Mucosa of gallbladder (tissue), 1 donor: ENCODE results near the gene LSS. TPM values are rescaled to one million over a fixed set of nuclear protein-coding genes. Genes with fewer than 3 reads are reported as not detected.

ENCODE experiments used
- DNase-seq: peaks from one replicate; pipeline ENCODE4 v3.0.0-alpha.2; 2020; ENCODE audit warnings: low spot score
- total RNA-seq: library from RNA; stranded (reverse); gene quantifications from one replicate; pipeline ENCODE4 v1.2.1, GENCODE V29; 2021
- donor health status: DM: no; HTN: no; CAD: no.

The LSS gene
- total RNA-seq, result 125 TPM

DNA sequence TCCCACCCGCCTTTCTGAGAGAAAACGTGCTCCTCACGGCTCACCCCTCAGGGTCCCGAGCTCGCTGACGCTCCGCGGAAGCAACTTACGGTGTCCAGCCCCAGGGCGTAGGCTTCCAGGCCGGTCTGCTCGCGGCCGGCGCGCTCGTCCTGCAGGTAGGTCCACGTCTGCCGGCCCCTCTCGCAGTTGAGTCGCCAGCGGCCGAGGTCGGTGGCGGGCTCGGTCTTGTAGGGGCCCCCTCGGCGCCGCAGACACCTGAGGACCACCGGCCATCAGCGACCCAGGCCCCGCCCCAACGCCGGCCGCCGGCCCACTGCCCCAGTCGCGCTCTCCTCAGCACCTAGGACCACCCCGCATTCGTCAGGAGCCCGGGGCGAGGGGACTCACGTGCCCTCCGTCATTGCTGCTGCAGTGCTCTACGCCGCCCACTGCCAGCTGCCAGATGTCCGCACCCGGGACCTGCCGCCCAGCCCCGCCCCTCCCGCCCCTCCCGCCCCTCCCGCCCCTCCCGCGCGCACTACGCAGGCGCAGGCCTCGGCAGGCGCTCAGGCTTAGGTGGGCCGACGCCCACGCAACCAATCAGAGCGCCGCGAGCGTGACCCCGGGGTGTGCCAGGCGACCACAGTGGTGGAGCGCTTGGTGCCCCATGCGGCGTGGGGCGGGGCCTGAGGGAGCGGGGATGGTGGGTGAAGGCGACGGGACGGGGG, at the start of gene LSS:
TSS of gene LSS (minus strand) at position 430 of the 707 bp plus-strand sequence. CDS start at position 401, 29 bp downstream.
- DNase-seq, result peak; percentile 98

GRCh38 chr21:46274797-46275390, 46.3 kb upstream of the LSS start:
- no peak for DNase-seq

- no peak for DNase-seq
Observed at GRCh38 chr21:46273341-46273740, 44.8 kb upstream of the LSS start.

GRCh38 chr21:46269466-46269865, 40.9 kb upstream of the LSS start:
- DNase-seq, result no peak

GRCh38 chr21:46268371-46268770, 39.8 kb upstream of the LSS start:
- no peak for DNase-seq

- no peak for DNase-seq
Observed at GRCh38 chr21:46266946-46267345, 38.4 kb upstream of the LSS start.

DNA sequence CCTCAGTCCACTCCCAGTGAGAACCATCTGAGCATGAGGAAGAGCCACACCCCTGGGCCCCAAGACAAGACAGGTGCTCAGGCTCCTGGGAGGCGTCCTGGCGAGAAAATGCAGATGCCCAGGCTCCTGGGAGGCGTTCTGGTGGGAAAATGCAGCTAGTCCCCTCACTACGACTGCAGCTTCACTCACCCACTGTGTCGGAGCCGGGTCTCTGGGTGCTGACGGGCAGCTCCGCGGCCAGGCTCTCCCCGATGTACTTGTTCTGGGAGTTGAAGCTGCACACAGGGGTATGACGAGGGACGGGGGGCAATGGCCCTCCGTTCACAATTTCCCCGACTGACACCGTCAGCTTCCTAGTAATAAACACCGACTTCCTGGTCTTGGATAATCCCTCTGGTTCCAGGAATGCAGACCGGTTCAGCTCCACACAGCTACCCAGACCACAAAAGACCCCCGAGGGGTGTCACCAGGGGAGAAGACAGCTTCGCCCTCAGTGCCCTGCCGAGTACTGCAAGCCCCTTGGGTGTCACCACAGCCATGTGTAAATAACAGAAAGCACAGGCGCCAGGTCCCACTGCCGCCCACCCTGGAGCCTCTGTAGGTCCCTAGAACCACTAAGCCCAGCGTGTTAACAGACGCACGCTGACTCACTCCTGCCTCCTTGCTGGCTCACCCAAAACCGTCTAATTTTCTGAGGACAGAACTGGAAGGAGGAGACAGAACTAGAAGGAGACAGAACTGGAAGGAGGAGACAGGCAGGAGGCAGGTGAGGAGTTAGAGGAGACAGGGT, 37.4 kb upstream of the LSS start:
- no peak for DNase-seq

GRCh38 chr21:46264690-46265144, 36.1 kb upstream of the LSS start:
- no peak for DNase-seq

DNA sequence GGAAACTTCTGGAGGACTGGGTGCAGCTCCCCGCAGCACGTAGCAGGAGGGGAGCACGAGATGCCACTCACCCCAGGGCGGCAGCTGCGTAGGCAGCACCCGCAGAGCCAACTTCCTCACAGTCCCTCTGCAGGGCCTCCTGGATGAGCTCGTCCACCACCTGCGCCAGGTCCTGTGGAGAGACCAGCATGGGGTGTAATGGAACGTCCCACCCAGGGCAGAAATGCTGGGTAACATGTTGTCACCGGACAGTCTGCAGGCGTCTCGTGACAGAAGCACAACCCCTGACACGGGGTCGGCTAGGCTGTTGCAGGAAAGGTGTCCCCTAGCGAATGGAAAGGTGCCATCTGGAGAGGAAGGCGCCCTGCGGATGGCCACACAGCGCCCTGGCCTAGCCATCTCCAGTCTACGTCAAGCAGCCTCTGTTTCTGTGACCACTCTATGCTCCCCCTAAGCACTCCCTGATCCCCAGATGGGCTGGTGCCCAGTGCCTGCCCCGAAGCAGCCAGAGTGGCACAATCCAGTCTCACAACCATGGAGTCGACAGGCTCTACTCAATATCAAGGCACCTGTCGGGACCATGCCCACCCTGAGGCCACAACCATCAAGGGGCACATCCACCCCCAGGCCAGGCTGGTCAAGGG, 35.6 kb upstream of the LSS start:
- DNase-seq, result no peak

DNA sequence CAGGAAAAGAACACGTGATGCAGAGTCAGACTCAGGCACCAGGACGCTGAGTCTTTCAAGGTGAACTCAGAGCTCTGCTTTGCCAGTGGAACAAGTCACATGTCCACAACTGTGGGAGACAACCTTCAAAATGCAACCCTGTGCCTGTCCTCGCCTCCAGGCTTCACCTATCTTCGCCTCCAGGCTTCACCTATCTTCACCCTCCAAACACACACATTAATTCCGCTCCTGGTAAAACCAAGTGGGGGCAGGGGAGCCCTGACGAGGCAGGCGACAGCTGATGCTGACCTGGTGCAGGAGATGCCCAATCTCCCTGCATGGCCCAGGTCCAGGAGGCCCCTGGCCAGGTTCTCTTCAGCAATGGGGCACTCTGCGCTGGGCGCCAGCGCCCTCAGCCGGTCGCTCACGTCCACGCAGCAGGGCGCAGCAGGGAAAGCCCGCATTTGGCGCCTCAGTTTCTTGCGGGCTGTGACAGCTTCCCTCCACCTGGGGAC, 28.0 kb upstream of the LSS start:
- no peak for DNase-seq

- no peak for DNase-seq
Observed at GRCh38 chr21:46255758-46256337, 27.3 kb upstream of the LSS start.

- no peak for DNase-seq
Observed at GRCh38 chr21:46255166-46255565, 26.6 kb upstream of the LSS start.

DNA sequence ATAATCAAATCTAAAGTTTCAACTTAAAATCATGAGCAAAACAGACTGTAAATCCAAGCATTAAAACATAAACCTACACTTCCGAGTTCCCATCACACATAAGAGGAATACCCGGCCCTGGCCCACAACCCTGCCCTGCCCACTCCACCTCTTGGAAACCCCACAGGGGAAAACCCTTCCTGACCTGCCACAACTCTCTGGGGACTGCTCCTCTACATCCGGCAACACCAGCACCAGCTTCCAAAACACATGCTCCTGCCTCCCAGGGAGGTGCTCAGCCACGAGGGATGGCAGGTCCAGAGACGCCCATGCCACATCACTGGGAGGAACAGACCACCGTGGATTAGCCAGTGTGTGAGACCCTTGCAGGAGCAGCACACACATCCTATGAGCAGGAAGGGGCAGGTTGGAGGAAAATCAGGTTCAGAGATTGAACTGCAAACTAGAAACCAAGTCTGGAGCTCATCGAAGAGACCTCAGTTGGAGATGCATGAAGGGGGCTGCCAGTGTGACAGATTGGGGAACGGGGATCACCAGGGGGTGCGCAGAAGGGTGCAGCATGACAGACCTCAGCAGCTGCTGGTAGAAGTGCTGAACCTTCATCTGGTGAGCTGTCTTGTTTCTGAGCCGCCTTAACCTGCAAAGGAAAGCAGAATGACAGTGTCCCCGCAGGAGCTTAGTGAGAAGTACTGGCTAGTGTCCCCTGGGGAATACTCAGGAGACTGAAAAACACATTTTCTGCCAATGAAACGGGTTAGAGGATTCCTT, 25.8 kb upstream of the LSS start:
- DNase-seq, result no peak

DNA sequence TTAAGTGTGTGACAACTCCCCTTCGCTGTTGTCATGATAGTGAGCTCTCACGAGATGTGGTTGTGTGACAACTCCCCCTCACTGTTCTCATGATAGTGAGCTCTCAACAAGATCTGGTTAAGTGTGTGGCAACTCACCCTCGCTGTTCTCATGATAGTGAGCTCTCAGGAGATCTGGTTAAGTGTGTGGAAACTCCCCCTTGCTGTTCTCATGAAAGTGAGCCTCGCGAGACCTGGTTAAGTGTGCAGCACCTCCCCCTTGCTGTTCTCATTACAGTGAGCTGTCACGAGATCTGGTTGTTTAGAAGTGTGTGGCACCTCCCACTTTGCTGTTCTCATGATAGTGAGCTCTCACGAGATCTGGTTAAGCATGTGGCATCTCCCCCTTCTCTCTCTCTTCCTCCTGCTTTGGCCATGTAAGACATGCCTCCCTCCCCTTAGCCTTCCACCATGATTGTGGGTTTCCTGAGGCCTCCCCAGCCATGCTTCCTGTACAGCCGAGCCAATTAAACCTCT, 25.1 kb upstream of the LSS start:
- DNase-seq, result no peak

GRCh38 chr21:46252840-46253239, 24.3 kb upstream of the LSS start:
- DNase-seq, result no peak

DNA sequence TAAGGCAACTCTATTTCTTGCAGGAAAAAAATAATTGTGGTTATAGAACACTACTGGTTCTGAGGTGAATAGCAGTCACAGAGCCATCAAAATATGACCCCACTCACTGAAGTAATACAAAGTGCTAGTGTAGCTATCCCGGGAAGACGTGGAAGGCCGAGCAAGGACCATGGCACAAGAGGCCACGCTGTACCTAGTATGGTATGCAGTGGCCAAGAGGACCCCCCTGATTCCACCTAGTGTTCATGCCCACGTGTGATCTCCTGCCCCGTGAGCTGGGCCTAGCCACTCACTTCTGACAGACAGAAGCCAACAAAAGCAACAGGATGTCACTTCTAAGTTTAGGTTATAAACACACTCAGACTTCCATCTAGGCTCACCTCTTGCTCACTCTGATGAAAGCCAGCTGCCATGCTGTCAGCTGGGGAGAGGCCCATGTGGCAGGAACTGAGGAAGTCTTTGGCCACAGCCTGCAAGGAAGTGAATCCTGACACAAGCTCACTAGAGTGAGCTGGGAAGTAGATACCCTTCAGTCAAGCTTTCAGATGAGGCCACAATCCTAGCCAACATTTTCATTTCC, 21.7 kb upstream of the LSS start:
- no peak for DNase-seq

DNA sequence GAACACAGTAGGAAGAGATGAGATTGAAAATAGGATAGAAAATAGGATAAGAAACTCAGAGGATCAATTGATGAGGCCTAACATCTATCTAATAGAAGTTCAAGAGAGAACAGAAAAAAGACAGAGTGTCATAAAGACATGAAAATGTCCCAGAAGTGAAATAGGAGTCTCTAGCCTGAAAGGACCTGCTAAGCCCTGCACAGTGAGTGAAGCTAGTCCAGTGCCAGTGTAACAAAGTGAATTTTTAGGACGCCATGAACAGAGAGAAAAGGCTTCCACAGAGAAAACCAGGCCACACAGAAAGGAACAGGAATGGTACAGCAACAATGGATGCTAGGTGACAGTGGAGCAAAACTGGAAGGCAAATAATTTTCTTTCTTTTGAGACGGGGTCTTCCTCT, 20.3 kb upstream of the LSS start:
- DNase-seq, result no peak

DNA sequence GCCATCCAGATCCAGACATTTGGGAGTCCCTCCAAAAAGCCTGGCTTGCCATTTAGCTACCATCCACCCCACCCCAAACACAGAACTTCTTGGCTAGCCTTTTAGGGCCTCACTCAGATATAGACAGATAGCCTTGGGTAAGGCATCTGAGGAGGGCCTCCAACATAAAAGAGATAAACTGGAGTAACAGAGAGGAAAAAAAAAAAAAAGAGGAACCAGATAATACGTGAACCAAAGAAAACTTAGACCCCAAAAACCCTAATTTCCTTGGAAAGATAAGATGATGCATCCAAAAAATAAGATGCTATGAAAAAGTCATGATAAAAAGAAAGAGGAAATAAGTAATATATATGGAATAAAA, 19.8 kb upstream of the LSS start:
- DNase-seq, result no peak

- DNase-seq, result no peak
Observed at GRCh38 chr21:46247699-46248421, 19.3 kb upstream of the LSS start.

DNA sequence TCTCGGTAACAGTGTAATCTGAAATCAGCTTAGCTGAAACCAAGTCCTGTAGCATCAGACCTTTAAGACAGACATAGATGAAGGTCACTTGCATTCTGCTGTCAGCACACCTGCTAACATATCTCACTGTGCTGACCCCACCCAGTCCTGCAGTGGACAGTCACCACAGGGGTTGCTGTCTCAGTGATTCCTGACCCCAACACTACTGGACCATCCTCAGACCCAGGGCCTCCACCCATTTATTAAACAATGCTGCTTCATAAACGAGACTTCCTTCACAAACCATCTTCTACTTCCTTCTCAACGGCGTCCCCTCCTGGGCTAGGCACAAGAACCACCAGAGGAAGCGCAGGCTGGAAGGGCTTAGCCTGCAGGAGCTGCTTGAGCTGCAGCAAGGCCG, 17.8 kb upstream of the LSS start:
- DNase-seq, result no peak
